ENCODE results near the gene MRPL52. TPM values are rescaled to one million over a fixed set of nuclear protein-coding genes. Genes with fewer than 3 reads are reported as not detected.

MRPL52 gene
- total and polyA plus RNA-seq, 2 of the 13 experiments (the other 11 are each of a cell fraction or from before 2014, with no cell fraction given): 118 to 329 TPM

DNA sequence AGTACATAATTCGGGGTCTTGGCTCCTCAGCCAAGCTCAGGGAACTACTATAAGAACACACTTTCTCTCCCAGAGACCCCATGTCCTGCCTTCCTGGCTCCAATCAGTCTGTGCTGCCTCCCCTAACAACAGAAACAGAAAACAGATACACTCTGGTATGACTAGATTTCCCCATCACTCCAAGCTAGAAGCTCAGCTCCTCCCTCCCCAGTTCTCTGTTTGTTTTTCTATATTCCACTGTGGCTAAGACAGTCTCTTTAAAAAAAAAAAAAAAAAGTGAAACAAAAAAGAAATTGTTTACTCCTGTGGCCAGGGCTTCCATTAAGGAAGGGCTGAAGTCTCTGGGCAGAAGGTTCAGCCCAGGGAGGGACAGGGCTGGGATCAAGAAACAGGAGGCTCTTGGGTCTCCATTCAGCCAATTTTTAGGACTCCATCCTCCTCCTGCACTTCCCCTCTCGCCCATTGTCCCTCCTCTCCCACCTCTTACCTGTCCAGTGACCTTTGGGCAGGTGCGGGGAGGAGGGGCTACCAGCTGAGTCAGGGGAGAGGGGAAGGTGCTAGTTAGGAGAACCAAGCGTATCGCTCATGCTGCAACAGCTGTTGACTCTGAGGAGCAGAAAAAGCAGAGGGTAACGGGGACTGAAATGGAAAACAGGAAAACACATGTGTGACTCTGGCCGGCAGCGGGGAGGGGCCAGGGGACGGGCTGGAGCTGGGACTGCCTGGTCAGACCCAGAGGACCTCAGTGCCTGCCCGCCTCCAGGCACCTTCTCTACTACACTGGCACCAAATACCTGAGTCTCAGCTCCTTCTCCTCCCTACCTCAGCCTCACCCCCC, 10.3 kb upstream of the MRPL52 start (continued):
- TF ChIP-seq, protein P1, sequence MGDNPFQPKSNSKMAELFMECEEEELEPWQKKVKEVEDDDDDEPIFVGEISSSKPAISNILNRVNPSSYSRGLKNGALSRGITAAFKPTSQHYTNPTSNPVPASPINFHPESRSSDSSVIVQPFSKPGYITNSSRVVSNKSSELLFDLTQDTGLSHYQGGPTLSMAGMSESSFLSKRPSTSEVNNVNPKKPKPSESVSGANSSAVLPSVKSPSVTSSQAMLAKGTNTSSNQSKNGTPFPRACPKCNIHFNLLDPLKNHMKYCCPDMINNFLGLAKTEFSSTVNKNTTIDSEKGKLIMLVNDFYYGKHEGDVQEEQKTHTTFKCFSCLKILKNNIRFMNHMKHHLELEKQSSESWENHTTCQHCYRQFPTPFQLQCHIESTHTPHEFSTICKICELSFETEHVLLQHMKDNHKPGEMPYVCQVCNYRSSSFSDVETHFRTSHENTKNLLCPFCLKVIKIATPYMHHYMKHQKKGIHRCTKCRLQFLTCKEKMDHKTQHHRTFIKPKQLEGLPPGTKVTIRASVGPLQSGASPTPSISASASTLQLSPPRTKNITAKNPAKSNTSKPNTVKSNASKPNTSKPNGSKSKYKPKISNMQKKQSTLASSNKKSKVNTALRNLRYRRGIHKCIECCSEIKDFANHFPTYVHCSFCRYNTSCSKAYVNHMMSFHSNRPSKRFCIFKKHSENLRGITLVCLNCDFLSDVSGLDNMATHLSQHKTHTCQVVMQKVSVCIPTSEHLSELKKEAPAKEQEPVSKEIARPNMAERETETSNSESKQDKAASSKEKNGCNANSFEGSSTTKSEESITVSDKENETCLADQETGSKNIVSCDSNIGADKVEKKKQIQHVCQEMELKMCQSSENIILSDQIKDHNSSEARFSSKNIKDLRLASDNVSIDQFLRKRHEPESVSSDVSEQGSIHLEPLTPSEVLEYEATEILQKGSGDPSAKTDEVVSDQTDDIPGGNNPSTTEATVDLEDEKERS (CRISPR knock-in tag; IDR thresholded peaks at IDR 0.05): peak; percentile 37; the same call in 1 of the 2 replicates
- TF ChIP-seq, protein P2, sequence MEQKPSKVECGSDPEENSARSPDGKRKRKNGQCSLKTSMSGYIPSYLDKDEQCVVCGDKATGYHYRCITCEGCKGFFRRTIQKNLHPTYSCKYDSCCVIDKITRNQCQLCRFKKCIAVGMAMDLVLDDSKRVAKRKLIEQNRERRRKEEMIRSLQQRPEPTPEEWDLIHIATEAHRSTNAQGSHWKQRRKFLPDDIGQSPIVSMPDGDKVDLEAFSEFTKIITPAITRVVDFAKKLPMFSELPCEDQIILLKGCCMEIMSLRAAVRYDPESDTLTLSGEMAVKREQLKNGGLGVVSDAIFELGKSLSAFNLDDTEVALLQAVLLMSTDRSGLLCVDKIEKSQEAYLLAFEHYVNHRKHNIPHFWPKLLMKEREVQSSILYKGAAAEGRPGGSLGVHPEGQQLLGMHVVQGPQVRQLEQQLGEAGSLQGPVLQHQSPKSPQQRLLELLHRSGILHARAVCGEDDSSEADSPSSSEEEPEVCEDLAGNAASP (CRISPR knock-in tag; IDR thresholded peaks at IDR 0.05; ENCODE audit: borderline replicate concordance): no peak
- TF ChIP-seq, protein P3, sequence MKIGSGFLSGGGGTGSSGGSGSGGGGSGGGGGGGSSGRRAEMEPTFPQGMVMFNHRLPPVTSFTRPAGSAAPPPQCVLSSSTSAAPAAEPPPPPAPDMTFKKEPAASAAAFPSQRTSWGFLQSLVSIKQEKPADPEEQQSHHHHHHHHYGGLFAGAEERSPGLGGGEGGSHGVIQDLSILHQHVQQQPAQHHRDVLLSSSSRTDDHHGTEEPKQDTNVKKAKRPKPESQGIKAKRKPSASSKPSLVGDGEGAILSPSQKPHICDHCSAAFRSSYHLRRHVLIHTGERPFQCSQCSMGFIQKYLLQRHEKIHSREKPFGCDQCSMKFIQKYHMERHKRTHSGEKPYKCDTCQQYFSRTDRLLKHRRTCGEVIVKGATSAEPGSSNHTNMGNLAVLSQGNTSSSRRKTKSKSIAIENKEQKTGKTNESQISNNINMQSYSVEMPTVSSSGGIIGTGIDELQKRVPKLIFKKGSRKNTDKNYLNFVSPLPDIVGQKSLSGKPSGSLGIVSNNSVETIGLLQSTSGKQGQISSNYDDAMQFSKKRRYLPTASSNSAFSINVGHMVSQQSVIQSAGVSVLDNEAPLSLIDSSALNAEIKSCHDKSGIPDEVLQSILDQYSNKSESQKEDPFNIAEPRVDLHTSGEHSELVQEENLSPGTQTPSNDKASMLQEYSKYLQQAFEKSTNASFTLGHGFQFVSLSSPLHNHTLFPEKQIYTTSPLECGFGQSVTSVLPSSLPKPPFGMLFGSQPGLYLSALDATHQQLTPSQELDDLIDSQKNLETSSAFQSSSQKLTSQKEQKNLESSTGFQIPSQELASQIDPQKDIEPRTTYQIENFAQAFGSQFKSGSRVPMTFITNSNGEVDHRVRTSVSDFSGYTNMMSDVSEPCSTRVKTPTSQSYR (CRISPR knock-in tag; IDR thresholded peaks at IDR 0.05; ENCODE audit: borderline replicate concordance): no peak
- TF ChIP-seq PHF21A (CRISPR knock-in tag; IDR thresholded peaks at IDR 0.05): no peak
- no peak; the same call in 1 of the 2 replicates for TF ChIP-seq NRL (CRISPR knock-in tag; IDR thresholded peaks at IDR 0.05; ENCODE audit: borderline replicate concordance)
- TF ChIP-seq ZNF256 (CRISPR knock-in tag; conservative IDR thresholded peaks at IDR 0.05): no peak
- no peak; the same call in 1 of the 2 replicates for TF ChIP-seq MAZ (IDR thresholded peaks at IDR 0.05; ENCODE audit: borderline replicate concordance, low read depth, low read length)
- no peak for TF ChIP-seq MAZ (CRISPR knock-in tag; IDR thresholded peaks at IDR 0.05; ENCODE audit: low read depth)
- TF ChIP-seq, protein P4, sequence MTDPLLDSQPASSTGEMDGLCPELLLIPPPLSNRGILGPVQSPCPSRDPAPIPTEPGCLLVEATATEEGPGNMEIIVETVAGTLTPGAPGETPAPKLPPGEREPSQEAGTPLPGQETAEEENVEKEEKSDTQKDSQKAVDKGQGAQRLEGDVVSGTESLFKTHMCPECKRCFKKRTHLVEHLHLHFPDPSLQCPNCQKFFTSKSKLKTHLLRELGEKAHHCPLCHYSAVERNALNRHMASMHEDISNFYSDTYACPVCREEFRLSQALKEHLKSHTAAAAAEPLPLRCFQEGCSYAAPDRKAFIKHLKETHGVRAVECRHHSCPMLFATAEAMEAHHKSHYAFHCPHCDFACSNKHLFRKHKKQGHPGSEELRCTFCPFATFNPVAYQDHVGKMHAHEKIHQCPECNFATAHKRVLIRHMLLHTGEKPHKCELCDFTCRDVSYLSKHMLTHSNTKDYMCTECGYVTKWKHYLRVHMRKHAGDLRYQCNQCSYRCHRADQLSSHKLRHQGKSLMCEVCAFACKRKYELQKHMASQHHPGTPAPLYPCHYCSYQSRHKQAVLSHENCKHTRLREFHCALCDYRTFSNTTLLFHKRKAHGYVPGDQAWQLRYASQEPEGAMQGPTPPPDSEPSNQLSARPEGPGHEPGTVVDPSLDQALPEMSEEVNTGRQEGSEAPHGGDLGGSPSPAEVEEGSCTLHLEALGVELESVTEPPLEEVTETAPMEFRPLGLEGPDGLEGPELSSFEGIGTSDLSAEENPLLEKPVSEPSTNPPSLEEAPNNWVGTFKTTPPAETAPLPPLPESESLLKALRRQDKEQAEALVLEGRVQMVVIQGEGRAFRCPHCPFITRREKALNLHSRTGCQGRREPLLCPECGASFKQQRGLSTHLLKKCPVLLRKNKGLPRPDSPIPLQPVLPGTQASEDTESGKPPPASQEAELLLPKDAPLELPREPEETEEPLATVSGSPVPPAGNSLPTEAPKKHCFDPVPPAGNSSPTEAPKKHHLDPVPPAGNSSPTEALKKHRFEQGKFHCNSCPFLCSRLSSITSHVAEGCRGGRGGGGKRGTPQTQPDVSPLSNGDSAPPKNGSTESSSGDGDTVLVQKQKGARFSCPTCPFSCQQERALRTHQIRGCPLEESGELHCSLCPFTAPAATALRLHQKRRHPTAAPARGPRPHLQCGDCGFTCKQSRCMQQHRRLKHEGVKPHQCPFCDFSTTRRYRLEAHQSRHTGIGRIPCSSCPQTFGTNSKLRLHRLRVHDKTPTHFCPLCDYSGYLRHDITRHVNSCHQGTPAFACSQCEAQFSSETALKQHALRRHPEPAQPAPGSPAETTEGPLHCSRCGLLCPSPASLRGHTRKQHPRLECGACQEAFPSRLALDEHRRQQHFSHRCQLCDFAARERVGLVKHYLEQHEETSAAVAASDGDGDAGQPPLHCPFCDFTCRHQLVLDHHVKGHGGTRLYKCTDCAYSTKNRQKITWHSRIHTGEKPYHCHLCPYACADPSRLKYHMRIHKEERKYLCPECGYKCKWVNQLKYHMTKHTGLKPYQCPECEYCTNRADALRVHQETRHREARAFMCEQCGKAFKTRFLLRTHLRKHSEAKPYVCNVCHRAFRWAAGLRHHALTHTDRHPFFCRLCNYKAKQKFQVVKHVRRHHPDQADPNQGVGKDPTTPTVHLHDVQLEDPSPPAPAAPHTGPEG (CRISPR knock-in tag; IDR thresholded peaks at IDR 0.05): peak; percentile 15; the same call in 1 of the 2 replicates
- no peak for TF ChIP-seq ZSCAN30 (CRISPR knock-in tag; IDR thresholded peaks at IDR 0.05)
- no peak for TF ChIP-seq ADNP (CRISPR knock-in tag; IDR thresholded peaks at IDR 0.05)
- TF ChIP-seq, protein P5, sequence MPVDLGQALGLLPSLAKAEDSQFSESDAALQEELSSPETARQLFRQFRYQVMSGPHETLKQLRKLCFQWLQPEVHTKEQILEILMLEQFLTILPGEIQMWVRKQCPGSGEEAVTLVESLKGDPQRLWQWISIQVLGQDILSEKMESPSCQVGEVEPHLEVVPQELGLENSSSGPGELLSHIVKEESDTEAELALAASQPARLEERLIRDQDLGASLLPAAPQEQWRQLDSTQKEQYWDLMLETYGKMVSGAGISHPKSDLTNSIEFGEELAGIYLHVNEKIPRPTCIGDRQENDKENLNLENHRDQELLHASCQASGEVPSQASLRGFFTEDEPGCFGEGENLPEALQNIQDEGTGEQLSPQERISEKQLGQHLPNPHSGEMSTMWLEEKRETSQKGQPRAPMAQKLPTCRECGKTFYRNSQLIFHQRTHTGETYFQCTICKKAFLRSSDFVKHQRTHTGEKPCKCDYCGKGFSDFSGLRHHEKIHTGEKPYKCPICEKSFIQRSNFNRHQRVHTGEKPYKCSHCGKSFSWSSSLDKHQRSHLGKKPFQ (CRISPR knock-in tag; IDR thresholded peaks at IDR 0.05; ENCODE audit: insufficient replicate concordance): no peak

Data from HepG2 (cell line).